Stimulated activated CD4-positive, alpha-beta T cell treated with anti-CD3 and anti-CD28 coated beads, Interleukin-2, amount 100 ng/mL, for 4 hours (primary cell): ENCODE measurements around the gene NPL.
A peak's percentile ranks its signal among the peaks of the same experiment; 100 is the strongest.

ENCODE experiments used
- DNase-seq: peaks from one replicate; pipeline ENCODE4 v3.0.0-alpha.2; 2020; ENCODE audit warnings: low read depth

NPL gene

DNA sequence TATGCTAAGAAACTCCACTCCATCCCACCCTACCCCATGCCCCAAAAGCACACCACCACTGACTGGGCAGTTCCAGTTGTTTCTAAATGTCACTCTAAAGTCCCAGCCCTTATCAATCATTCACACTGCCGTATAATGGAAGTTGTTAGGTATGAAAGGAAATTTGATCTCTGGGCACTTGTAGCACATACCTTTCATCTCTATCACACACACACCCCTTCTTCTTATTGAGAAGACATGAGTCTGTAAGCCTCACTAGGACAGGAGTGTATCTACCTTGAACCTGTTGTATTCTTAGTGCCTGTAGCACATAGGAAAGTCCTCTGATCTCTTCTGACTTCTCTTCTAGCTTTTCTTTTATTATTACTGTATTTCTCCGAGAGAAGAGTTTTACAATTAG lies 27.3 kb downstream of the NPL start:
- DNase-seq = no peak

DNA sequence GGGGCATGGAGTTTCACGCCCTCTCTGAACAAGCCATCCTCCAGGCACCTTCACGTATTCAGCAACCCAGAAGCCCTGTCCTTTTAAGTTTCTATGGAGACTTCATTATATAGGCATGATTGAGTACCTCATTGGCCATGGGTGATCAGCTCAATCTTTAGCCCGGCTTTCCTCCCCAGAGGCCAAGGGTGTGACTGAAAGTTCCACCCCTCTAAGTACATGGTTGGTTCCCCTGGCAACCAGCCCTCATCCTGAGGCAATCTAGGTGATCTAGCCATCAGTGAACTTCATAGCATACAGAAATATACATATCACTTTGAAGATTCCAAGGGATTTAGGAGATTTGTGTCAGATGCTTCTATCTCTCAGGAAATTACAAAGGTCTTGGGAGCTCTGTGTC lies 28.2 kb downstream of the NPL start:
- DNase-seq = no peak

DNA sequence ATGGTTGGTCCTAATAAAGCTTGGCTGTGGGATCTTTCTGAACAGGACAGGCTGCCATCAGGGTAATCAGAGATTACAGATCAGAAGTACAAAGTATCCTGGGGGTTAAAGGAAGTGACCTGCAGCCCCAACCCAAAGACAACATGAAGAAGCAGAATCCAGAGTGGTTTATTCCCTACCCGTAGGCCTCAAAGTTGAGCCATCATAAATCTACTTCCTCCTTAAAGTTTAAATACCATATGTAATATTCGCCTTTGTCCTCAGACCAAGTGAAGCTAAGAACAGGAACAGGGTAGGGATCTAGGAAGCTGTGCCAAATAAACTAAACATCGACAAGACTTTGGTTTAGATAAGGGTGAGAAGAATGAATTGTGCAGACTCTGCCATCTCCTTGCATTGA lies 33.6 kb downstream of the NPL start:
- DNase-seq = no peak

DNA sequence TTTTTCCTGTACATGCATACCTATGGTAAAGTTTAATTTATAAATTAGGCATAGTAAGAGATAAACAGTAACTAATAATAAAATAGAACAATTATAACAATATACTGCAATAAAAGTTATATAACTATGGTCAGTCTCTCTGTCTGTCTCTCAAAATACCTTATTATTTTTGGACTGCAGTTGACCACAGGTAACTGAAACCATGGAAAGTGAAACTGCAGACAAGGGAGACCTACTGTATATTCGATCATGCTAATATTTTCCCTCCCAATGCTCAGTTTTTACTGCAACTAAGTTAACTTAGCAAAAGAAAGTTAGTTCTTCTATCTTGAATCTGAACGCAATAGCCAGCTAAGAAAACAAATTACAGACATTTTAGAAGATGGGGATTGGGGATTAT lies 37.3 kb downstream of the NPL start:
- DNase-seq = no peak

DNA sequence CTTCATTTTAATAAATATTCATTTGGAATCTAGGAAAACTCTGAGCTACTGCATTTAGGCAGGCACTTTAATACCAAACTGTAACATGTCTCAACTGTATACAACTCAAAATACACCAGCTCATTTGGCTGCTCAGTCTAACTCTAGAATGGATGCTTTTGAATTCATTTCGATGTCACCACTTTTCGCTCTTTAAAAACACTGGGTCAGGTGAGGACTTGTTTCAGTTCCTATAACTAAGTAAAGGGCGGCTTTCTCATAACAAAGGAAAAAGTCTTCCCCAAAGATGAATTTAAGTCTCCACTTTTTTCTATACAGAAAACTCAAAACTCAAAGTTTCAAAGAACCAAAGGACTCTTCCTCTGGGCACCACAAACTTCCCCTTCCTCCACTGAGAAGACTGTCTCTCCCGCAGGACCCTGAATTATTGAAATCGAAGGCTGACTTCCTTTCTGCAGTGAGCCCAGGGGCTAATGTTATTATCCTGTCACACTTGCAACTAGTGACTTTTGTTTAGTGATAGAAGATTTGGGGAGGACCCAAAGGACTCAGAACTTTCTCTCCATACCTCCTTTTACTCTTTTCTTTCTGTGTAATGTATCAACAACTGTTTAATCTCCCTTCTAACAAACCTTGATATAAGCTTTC lies 39.8 kb downstream of the NPL start:
- DNase-seq = no peak

DNA sequence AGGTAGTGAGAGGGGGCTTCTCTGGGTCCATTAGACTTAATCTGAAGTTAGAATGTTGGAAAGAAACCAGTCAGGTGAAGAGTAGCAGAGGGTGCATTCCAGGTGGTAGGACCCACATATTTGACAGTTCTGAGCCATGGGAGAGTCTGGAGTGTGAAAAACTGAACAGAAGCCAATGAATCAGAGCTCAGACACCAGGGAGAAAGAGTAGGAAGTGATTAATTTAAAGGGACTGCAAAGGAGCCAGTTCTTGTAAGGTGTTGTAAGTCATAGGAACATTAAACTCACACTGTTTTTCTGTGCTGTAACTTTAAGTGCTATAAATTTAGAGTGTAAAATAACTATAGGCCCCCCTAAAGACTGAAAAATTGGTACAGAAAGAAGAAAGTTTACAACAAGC lies 43.7 kb downstream of the NPL start:
- DNase-seq = no peak

DNA sequence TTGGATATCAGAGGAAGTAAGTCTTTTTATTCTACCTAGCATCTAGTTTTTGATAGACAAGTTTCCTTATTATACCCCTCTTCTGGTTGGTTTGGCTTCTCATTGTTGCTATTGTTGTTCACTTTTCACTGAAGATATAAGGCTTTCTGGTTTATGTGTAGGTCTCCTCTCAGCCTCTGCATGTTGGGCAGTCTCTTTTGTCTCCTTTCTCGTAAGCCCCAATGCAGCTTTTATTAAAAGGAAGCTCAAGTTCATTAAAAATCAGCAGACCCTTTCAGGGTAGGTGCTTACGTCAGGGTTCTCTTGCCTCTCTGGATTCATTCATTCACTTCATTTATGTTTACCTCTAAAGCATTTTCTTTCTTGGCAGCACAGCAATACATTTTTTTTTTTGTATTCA lies 44.8 kb downstream of the NPL start:
- no peak for DNase-seq

DNA sequence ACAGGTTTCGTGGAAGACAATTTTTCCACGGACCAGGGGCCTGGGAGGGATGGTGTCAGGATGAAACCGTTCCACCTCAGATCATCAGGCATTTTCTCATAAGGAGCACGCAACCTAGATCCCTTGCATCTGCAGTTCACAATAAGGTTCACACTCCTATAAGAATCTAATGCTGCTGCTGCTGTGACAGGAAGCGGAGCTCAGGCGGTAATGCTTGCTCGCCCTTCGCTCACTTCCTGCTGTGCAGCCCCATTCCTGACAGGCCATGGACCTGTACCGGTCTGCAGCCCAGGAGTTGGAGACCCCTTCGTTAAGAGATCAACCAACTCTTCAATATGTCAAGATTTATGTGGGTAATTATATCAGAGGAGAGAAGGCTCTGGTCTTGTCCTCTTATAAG lies 46.2 kb downstream of the NPL start:
- DNase-seq = no peak

DNA sequence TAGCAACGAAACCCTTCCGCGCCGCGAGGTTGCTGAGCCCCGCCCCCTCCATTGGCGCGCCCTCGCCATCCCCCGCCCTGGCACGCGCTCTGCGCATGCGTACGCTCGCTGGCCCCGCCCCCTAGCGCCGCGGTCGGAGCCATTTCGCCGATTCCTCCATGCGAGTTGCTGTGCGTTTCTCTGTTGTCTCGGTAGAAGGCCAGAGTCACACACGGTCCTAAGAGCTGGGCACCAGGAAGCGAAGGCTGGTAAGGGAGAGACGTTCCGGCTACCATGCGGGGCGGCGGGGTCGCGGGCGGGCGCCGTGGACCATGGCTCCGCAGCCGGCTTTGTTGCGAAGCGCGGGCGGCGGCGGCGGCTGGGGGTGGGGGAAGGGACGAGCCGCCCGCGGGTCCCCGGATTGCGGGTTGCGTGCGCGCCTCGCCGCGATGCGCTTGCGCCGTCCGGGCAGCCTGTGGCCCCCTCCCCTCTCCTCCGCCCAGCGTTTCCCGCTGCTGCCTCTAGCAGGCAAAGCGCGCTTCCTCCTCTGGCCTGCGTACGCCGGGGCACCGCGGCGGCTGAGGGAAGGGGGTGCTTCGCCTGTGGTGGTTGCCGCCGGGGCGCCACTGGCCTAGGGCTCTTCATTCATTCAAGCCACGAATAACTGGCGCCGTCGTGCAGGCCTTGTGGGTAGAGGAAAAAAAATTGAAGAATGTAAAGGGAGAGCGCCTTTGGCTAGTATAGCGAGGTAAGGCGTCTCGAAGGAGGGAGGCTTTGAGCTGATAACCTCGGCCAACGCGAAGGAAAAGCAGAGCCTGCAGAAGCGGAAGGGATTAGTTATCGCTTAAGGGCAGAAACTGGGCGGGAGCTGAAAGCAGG lies 49.9 kb downstream of the NPL start, which contains the start of gene DHX9:
DHX9 (plus strand) TSS at position 139 of the 858 bp plus-strand sequence. CDS start 3,220 bp downstream, outside the sequence.
- DNase-seq = peak; percentile 90

DNA sequence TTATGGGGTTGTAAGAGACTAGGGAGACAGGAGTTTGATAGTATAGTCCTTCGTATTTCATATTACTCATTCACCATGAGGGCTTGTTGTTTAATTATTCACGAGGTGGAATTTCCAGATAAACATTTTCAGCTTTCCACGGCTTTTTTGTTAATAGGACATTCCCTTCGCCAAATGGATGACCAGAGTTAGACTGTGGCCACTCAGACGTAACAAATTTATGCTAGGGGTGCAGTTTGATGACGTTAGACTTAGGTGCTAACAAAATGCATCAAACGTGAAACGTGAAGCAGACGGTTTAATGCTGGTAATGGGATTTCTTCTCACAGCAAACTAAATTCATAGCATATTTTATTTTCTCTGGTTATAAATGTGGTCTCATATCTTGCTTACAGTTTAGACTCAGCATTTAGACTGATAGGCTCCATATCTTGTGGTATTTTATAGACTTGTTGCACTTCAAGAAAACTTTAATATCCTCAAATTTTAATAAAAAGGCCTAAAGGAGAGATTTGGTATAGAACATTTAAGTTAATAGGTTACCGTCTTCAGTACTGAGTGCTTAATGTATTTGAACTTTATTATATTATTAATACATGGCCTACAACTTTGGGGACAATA lies 51.9 kb downstream of the NPL start:
- no peak for DNase-seq

DNA sequence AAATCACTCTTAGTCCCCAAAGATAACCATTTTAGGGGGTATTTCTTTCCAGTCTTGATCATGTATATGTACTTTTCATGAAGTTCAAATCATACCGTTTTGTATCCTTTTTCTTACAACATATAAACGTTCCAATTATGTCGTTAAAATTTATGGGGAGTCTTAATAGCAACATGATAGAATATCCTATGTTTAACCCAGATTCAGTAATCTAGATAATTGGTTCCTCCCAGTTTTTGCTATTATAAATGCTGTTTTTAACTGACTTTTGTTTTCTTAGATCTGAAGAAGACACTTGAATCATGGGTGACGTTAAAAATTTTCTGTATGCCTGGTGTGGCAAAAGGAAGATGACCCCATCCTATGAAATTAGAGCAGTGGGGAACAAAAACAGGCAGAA lies 52.7 kb downstream of the NPL start:
- DNase-seq = no peak

DNA sequence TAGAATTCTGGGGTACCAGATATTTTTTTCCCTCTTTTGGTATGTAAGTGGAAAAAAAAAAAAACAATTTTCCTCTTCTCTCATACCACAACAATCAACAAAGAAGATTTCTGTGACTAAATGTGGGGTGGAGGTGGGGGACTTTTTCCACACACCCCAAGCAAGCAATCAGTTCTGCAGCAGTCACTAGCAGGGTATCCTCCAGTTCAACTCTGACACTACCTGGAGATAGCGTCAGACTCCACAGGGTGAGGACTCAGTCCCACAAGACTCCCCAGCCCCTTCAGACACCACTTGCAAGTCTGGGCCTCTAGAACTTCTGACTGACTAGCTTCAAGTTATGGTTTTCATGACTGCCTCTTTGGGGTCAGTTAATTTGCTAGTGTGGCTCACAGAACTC lies 55.8 kb downstream of the NPL start:
- peak; percentile 29 for DNase-seq

DNA sequence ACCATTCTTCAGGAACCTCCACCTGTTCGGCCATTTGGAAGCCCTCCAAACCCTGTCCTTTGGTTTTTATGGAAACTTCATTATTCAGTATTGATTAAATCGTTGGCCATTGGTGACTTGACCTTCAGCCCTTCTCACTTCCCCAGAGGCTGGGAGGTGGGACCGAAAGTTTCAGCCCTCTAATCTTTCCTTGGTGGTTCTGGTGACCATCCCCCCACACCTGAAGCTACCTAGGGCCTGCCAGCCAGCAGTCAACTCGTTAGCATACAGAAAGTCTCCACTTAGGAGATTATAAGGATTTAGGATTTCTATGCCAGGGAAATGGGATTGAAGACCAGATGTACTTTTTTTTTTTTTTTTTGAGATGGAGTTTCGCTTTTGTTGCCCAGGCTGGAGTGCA lies 56.3 kb downstream of the NPL start:
- no peak for DNase-seq

DNA sequence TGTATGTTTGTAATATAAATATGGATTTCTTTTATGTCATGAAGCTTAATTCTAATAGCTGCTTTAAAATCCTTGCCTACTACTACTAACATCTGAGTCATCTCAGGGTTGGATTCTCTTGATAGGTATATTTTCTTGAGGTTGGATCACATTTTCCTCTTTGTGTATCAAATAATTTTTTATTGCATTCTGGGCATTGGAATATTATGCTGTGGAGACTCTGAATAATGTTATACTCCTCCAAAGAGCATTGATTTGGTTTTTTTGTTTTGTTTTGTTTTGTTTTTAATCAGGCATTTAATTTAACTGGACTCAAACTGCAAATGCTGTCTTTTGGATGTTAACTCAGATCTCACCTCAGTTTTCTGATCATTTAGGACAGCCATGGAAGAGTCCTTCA lies 57.5 kb downstream of the NPL start:
- DNase-seq = no peak

DNA sequence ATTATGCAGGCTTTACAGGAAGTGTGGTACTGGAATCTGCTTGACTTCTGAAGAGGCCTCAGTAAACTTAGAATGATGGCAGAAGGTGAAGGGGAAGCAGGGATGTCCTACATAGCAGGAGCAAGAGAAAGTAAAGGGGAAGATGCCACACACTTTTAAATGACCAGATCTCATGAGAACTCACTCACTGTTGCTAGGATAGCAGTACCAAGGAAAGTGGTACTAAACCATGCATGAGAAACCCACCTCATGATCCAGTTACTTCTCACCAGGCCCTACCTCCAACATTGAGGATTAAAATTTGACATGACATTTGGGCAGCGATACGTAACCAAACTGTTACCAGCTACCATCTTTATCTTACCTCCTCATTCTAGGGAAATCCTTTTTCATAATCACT lies 59.2 kb downstream of the NPL start:
- DNase-seq = no peak

DNA sequence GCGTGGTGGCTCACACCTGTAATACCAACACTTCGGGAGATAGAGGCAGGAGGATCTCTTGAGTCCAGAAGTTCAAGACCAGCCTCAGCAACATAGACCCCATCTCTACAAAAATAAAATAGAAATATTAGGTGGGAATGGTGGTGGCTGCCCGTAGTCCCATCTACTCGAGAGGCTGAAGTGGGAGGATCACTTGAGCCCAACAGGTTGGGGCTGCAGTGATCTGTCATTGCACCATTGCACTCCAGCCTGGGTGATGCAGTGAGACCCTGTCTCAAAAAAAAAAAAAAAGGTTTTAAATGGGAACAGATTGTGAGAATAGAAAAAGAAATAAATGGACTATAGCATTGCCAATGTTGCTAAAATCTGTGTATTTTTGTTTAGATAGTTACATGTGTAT lies 60.7 kb downstream of the NPL start:
- no peak for DNase-seq

DNA sequence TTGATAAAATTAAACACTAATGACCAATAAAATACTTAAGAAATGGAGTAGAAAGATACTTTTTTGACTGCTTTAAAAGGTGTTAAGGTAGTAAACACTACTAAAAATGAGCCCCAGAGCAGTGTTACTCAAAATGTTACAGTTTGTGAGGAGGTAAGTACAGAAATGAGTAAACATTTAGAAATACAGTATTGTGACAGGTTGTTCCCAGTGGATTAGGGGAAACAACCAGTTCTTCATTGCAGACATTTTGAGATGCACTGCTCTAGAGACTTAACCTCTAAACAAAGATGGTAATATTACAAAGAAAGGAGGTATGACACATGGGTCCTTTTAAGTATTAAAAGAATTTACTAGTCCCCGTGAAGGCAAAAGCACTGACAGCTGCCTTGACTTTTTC lies 62.3 kb downstream of the NPL start:
- DNase-seq = no peak

DNA sequence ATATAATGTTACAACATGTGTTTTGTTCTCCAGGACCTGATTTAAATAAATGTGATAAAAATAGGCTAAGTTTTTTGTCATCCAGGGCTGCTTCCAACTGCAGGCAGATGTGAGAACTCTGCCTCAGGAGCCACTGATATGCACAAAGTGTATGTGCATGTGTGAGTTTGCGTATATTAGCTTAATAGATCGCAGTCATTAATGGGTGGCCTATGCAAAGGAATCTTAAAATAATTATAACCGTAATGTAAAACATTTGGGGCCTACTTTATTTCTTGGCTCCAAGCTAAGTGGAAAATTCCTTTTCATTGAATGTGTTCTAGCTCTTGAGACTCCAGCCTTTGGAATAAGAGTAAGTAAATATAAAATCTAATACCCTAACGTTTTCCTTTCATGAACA lies 66.3 kb downstream of the NPL start:
- no peak for DNase-seq

DNA sequence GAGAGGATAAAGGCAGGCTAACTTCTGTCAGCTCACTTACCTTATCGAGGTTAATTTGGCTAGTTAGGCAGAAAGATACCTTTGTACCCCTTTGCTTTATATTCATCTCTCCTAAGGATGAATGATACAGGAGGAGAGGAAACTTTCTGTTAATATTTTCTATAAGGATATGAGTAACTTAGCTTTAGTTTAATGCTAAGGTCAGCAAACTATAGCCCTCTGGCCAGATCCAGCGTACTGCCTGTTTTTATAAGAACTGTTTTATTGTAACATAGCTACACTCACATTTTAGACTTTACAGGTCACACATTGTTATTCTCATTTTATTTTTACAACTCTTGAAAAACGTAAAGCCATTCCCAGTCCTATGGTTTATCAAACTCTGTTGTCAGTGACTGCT lies 67.6 kb downstream of the NPL start:
- DNase-seq = no peak

DNA sequence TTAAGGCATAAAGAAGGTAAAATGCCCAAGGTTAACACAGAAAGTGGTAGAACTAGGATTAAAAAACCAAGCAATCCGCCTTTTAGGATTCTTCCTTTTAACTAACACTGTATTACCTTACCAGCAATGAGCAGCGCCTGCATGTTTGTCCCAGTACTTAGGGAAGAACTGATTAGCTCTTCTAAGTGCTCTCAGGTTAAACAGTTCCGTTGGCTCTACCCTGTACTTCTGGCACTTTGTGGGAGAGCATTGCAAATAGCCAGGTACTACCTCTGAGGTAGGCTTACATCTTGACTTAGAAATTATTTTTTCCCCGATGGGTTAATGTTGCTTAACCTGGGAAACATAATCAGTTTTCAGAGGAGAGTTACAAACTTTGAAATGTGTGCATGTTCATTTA lies 71.1 kb downstream of the NPL start:
- no peak for DNase-seq

DNA sequence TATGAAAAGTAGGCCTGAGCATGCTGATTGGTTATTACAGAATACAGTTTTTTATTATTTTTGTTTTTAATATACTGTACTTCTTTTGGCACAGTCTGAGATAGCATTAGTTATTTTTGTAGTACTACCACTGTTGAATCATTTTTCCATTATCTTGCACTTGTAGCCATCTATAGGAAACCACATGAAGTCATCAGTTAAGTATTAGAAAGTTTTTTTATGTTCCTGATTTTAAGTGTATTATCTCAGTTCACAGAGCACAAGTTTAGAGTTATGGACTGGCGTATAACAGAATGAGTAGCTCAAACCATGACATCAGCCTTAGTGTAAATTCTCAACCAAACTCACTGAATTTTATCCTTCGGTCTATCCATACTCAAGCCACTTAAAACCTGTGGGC lies 72.4 kb downstream of the NPL start:
- no peak for DNase-seq

DNA sequence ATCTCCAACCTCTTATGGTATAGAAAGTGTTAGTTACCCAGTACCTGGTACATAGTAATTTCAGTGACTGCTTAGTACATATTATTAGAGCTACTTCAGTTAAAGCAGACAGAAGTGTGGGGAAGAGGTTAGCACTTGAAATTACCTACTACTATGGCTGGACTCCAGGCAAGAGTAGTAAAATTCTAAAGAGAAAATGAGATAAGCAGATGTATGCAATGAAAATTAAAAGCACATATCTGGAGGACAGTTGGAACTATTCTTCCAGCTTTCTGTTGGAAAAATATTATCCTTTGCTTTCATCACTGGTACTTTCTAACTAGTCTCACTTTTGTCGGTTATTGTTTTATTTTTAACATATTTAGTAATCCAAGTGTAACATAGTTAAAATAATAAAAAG lies 73.3 kb downstream of the NPL start:
- DNase-seq = no peak

DNA sequence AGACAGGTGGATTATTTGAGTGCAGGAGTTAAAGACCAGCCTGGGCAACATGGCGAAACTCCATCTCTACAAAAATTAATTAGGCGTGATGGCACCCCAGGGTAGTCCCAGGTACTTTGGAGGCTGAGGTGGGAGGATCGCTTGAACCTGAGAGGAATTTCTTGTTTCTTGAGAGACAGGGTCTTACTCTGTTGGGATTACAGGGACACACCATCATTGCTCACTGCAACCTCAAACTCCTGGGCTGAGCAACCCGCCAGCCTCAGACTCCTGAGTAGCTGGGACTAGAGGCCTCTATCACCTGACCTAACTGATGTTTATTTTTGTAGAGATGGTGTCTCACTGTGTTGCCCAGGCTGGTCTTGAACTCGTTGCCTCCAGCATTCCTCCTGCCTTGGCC lies 74.4 kb downstream of the NPL start:
- DNase-seq = no peak
